K562 (cell line): ENCODE measurements around the gene POLR3A.

Source experiments
- PHB ChIP-seq: fragments of 250-450 bp; sonication (Bioruptor Pico); IDR thresholded peaks from 2 replicates; pipeline ENCODE4 v1.5.0; 2021
- POLR2A ChIP-seq: fragments of 450-650 bp; conservative IDR thresholded peaks from 2 replicates; pipeline ENCODE4 v1.6.1; 2016
- ZNF830 ChIP-seq: fragments of 250-450 bp; sonication (Bioruptor Pico); IDR thresholded peaks from 2 replicates; pipeline ENCODE4 v1.5.0; 2021; ENCODE audit warnings: mild to moderate bottlenecking
- TF ChIP-seq, protein P1 (sequence below), 3 experiments: IDR thresholded peaks in 2 of 3; conservative IDR thresholded peaks in 1 of 3; 2 replicates each; pipeline ENCODE4 v1.5.1; 2011 to 2012; ENCODE audit warnings: low read length in 3 of 3, mild to moderate bottlenecking in 3 of 3, control low read depth in 2 of 3, improper control_type of control experiment in 1 of 3, inconsistent platforms in 1 of 3, low read depth in 1 of 3, mixed read lengths in 1 of 3, moderate library complexity in 1 of 3; ENCODE audit not compliant: insufficient read depth in 2 of 3
- TF ChIP-seq, protein P2 (sequence below): fragments of 450-650 bp; formaldehyde crosslinking; IDR thresholded peaks from 2 replicates; pipeline ENCODE4 v1.4.0; 2022; ENCODE audit warnings: missing genetic modification characterization

DNA sequence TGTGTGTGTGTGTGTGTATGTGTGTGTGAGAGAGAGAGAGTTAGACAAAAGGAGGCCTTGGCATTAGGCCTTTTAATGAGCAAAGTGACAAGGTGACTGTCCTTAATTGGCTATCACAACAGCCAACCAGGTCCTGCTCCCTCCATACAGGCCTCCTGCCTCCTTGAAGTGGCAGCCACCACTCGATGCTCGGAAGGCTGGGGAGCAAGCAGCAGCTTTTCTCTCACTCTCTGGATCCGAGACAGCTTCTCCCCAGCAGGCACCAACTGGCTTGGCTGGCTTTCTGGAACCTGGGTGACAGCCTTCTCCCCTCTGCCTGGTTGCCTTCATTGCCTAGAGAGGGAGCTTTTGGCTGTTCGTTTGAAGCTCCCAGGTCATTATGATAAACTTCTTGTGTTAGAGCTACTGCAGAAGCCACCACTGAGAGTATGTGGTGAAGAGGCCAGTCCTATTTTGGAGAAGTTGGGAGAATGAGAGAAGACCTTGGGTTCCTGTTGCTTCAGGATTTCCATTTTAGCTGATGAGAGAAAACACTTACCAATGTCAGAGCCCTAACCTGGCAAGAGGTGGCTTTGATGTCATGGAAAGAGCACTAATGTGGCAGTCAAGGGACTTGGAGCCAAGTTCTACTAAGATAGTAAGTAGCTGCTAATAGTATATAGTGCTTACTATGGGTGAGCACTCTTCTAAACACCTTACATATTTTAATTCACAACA lies 42.0 kb upstream of the POLR3A start:
- TF ChIP-seq, protein P1, sequence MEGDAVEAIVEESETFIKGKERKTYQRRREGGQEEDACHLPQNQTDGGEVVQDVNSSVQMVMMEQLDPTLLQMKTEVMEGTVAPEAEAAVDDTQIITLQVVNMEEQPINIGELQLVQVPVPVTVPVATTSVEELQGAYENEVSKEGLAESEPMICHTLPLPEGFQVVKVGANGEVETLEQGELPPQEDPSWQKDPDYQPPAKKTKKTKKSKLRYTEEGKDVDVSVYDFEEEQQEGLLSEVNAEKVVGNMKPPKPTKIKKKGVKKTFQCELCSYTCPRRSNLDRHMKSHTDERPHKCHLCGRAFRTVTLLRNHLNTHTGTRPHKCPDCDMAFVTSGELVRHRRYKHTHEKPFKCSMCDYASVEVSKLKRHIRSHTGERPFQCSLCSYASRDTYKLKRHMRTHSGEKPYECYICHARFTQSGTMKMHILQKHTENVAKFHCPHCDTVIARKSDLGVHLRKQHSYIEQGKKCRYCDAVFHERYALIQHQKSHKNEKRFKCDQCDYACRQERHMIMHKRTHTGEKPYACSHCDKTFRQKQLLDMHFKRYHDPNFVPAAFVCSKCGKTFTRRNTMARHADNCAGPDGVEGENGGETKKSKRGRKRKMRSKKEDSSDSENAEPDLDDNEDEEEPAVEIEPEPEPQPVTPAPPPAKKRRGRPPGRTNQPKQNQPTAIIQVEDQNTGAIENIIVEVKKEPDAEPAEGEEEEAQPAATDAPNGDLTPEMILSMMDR (IDR thresholded peaks at IDR 0.05 in 2 of 3, conservative IDR thresholded peaks at IDR 0.05 in 1 of 3; ENCODE audit: insufficient read depth in 2 of 3, low read depth in 1 of 3, low read length in 3 of 3), result no peak
- TF ChIP-seq ZNF830 (no peak), PHB (CRISPR knock-in tag) (no peak), POLR2A (no peak)
- TF ChIP-seq, protein P2, sequence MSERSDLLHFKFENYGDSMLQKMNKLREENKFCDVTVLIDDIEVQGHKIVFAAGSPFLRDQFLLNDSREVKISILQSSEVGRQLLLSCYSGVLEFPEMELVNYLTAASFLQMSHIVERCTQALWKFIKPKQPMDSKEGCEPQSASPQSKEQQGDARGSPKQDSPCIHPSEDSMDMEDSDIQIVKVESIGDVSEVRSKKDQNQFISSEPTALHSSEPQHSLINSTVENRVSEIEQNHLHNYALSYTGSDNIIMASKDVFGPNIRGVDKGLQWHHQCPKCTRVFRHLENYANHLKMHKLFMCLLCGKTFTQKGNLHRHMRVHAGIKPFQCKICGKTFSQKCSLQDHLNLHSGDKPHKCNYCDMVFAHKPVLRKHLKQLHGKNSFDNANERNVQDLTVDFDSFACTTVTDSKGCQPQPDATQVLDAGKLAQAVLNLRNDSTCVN (CRISPR knock-in tag), result no peak
